Panc1 (cell line): ENCODE measurements around the gene HRH3. TPM values are rescaled to one million over a fixed set of nuclear protein-coding genes. Genes with fewer than 3 reads are reported as not detected.

Source experiments
- ATAC-seq: fragments of 200-7000 bp; cut with Tn5 transposase; 2 replicates; pipeline ENCODE4 v1.9.1; 2020; ENCODE audit warnings: mild to moderate bottlenecking, moderate library complexity
- BruUV-seq: library from RNA; stranded (reverse); fragments of 400-500 nt; replicated peaks from 2 replicates; lab custom pipeline; 2021; lab: Mats Ljungman, UMichigan
- CTCF ChIA-PET: fragments of 300-600 bp; sonication (Branson Sonifier 250); formaldehyde crosslinking; loops from one replicate; lab custom pipeline; 2022; ENCODE audit warnings: antibody characterized with exemption; lab: Charles Lee
- POLR2A ChIA-PET: fragments of 300-600 bp; sonication (Branson Sonifier 250); formaldehyde crosslinking; loops from one replicate; lab custom pipeline; 2022; ENCODE audit warnings: antibody characterized with exemption; lab: Charles Lee
- DNase-seq: peaks from one replicate; pipeline ENCODE4 v3.0.0-alpha.2; 2010; ENCODE audit warnings: low read depth, low spot score
- H3K27ac ChIP-seq: 2 replicates; pipeline ENCODE4 v1.5.1; 2011; ENCODE audit warnings: mild to moderate bottlenecking, low read length, inconsistent platforms
- H3K27me3 ChIP-seq: fragments of 200-500 bp; sonication (Bioruptor generic); 2 replicates; pipeline ENCODE4 v1.6.0; 2014; ENCODE audit warnings: low read length, inconsistent platforms; ENCODE audit not compliant: control insufficient read depth, insufficient read depth
- H3K36me3 ChIP-seq: fragments of 200-500 bp; sonication (Bioruptor generic); 2 replicates; pipeline ENCODE4 v1.5.1; 2014; ENCODE audit warnings: inconsistent platforms, mild to moderate bottlenecking, low read length, moderate library complexity; ENCODE audit not compliant: control insufficient read depth, insufficient read depth
- H3K4me1 ChIP-seq: 2 replicates; pipeline ENCODE4 v1.5.1; 2011; ENCODE audit warnings: inconsistent platforms, mild to moderate bottlenecking, low read length, moderate library complexity; ENCODE audit not compliant: control insufficient read depth, insufficient read depth
- H3K4me3 ChIP-seq, 2 experiments: 2 replicates each; pipeline ENCODE4 v1.5.1; 2011 to 2012; ENCODE audit warnings: low read depth in 2 of 2, low read length in 2 of 2, mild to moderate bottlenecking in 2 of 2, inconsistent platforms in 1 of 2, moderate library complexity in 1 of 2
- H3K9me3 ChIP-seq: fragments of 200-500 bp; sonication (Bioruptor generic); 2 replicates; pipeline ENCODE4 v1.5.1; 2014; ENCODE audit warnings: low read depth, mild to moderate bottlenecking, inconsistent platforms, low read length, moderate library complexity; ENCODE audit not compliant: control insufficient read depth, insufficient read depth
- CTCF ChIP-seq: fragments of 450-650 bp; IDR thresholded peaks from 2 replicates; pipeline ENCODE4 v1.5.1; 2017; ENCODE audit warnings: mild to moderate bottlenecking
- POLR2AphosphoS5 ChIP-seq: IDR thresholded peaks from 2 replicates; pipeline ENCODE4 v1.6.1; 2012; ENCODE audit warnings: mild to moderate bottlenecking, low read depth, low read length, moderate library complexity
- REST ChIP-seq, 2 experiments: IDR thresholded peaks; 2 replicates each; pipeline ENCODE4 v1.6.1; 2011 to 2012; ENCODE audit warnings: low read depth in 2 of 2, control low read depth in 1 of 2, low read length in 1 of 2, mild to moderate bottlenecking in 1 of 2, moderate library complexity in 1 of 2; ENCODE audit not compliant: insufficient read depth in 1 of 2
- SIN3A ChIP-seq: IDR thresholded peaks from 2 replicates; pipeline ENCODE4 v1.6.1; 2012; ENCODE audit warnings: low read depth, mild to moderate bottlenecking, low read length, moderate library complexity, borderline replicate concordance; ENCODE audit not compliant: insufficient read depth
- TCF7L2 ChIP-seq: IDR thresholded peaks from 2 replicates; pipeline ENCODE4 v1.6.1; 2011; ENCODE audit warnings: mild to moderate bottlenecking, low read depth, low read length, inconsistent platforms
- in situ Hi-C: cut with HindIII; loops from 2 replicates; pipeline ENCODE4 v1.10.0; 2016; ENCODE audit warnings: low sequenced_read_pairs, low pct_unique_long_range_greater_than_20kb
- intact Hi-C: fragments of 100-400 bp; cut with micrococcal nuclease; formaldehyde crosslinking; loops from one replicate; pipeline ENCODE4 v1.10.0; 2022; ENCODE audit not compliant: unreplicated experiment
- total RNA-seq: library from RNA; stranded (reverse); gene quantifications from one replicate; pipeline ENCODE4 v1.2.1, GENCODE V29; 2021; ENCODE audit not compliant: unreplicated experiment

The HRH3 gene
- total RNA-seq, 1 experiment from 2014 or later: 0.10 TPM

GRCh38 chr20:62242176-62242575, 22.1 kb upstream of the HRH3 start:
- H3K9me3 ChIP-seq: no peaks in the 10 kb centered on the region
- TF ChIP-seq REST (IDR thresholded peaks at IDR 0.05; ENCODE audit: insufficient read depth in 1 of 2, low read depth in 2 of 2, low read length in 1 of 2) (no peak), TCF7L2 (no peak), SIN3A (no peak), CTCF (no peak), POLR2AphosphoS5 (no peak)
- peaks cover 4% of the 10 kb centered on the region; the same call in 1 of the 2 replicates for H3K36me3 ChIP-seq
- ChIA-PET CTCF (no interaction called here), POLR2A (no interaction called here)
- BruUV-seq: no TSS peak
- no peaks in the 10 kb centered on the region for H3K27me3 ChIP-seq
- DNase-seq (no peak), ATAC-seq (no peak)
- H3K4me3 ChIP-seq: no peak overlapping the region
- H3K4me1 ChIP-seq: 0 out of 2 replicates have a peak, but pooled peaks cover 3% of the 10 kb centered on the region
- H3K27ac ChIP-seq: no peak overlapping the region
- intact Hi-C loops: no loop called here
- in situ Hi-C loops: no loop called here

GRCh38 chr20:62241506-62241905, 21.4 kb upstream of the HRH3 start:
- intact Hi-C loops (no loop called here), in situ Hi-C loops (no loop called here)
- peaks cover 4% of the 10 kb centered on the region; the same call in 1 of the 2 replicates for H3K36me3 ChIP-seq
- H3K27ac ChIP-seq: no peak overlapping the region
- ChIA-PET POLR2A (no interaction called here), CTCF (no interaction called here)
- H3K4me1 ChIP-seq: 0 out of 2 replicates have a peak, but pooled peaks cover 3% of the 10 kb centered on the region
- TF ChIP-seq POLR2AphosphoS5 (no peak), SIN3A (no peak), REST (IDR thresholded peaks at IDR 0.05; ENCODE audit: insufficient read depth in 1 of 2, low read depth in 2 of 2, low read length in 1 of 2) (no peak), CTCF (no peak), TCF7L2 (no peak)
- no TSS peak for BruUV-seq
- H3K27me3 ChIP-seq: no peaks in the 10 kb centered on the region
- no peak for ATAC-seq
- H3K9me3 ChIP-seq: no peaks in the 10 kb centered on the region
- no peak for DNase-seq
- no peak overlapping the region for H3K4me3 ChIP-seq
